Fibroblast of lung (primary cell): ENCODE measurements around the gene ADCK1. TPM values are rescaled to one million over a fixed set of nuclear protein-coding genes. Genes with fewer than 3 reads are reported as not detected.
"Not testable (repeated sequence)": the region's sequence is repeated elsewhere in the genome, so short reads cannot be mapped to it uniquely, and the experiment has no call there.

Experiments
- DNase-seq, 2 donors: peaks; one replicate each; pipeline versions ENCODE4 v3.0.0 to v3.0.0-alpha.2; 2010; ENCODE audit warnings: low read depth in 2 of 2
- H2AFZ ChIP-seq: 2 replicates; pipeline ENCODE4 v1.5.1; 2012; ENCODE audit warnings: low read length, control low read depth, inconsistent platforms
- H3K27ac ChIP-seq: 2 replicates; pipeline ENCODE4 v1.5.1; 2011; ENCODE audit warnings: low read length, control low read depth; ENCODE audit not compliant: insufficient read depth
- H3K27me3 ChIP-seq: 2 replicates; pipeline ENCODE4 v1.5.1; 2011; ENCODE audit warnings: mild to moderate bottlenecking, low read length; ENCODE audit not compliant: control insufficient read depth, insufficient read depth
- H3K36me3 ChIP-seq: 2 replicates; pipeline ENCODE4 v1.5.1; 2011; ENCODE audit warnings: low read length; ENCODE audit not compliant: control insufficient read depth, insufficient read depth
- H3K4me1 ChIP-seq: 2 replicates; pipeline ENCODE4 v1.5.1; 2011; ENCODE audit warnings: low read length; ENCODE audit not compliant: control insufficient read depth, insufficient read depth; ENCODE audit errors: extremely low read depth
- H3K4me2 ChIP-seq: 2 replicates; pipeline ENCODE4 v1.5.1; 2011; ENCODE audit warnings: low read length, control low read depth; ENCODE audit not compliant: insufficient read depth; ENCODE audit errors: extremely low read depth
- H3K4me3 ChIP-seq, 4 experiments: fragments of 200-600 bp in 1 of 4; sonication (generic) in 1 of 4; replicated peaks in 1 of 4; 2 replicates each; pipeline ENCODE4 v1.5.1; 2011 to 2016; ENCODE audit warnings: low read length in 4 of 4, low read depth in 3 of 4, mild to moderate bottlenecking in 3 of 4, control low read depth in 2 of 4, inconsistent platforms in 1 of 4, mixed read lengths in 1 of 4; ENCODE audit not compliant: insufficient read depth in 1 of 4; ENCODE audit errors: control extremely low read depth in 1 of 4
- H3K79me2 ChIP-seq: 2 replicates; pipeline ENCODE4 v1.5.1; 2012; ENCODE audit warnings: mild to moderate bottlenecking, low read length, inconsistent platforms; ENCODE audit not compliant: control insufficient read depth, insufficient read depth
- H3K9ac ChIP-seq: 2 replicates; pipeline ENCODE4 v1.5.1; 2011; ENCODE audit warnings: mild to moderate bottlenecking, low read length, control low read depth; ENCODE audit not compliant: insufficient read depth
- H3K9me3 ChIP-seq: 2 replicates; pipeline ENCODE4 v1.5.1; 2012; ENCODE audit warnings: low read depth, low read length; ENCODE audit not compliant: control insufficient read depth, insufficient read depth
- H4K20me1 ChIP-seq: 2 replicates; pipeline ENCODE4 v1.5.1; 2011; ENCODE audit warnings: low read length; ENCODE audit not compliant: control insufficient read depth, insufficient read depth; ENCODE audit errors: extremely low read depth
- EZH2 ChIP-seq: IDR thresholded peaks from 2 replicates; pipeline ENCODE4 v1.5.1; 2012; ENCODE audit warnings: low read length, control low read depth, mild to moderate bottlenecking; ENCODE audit errors: missing control alignments
- polyA plus RNA-seq, 2 donors: library from polyadenylated mRNA; depleted of rRNA in 1 of 2; stranded (reverse) in 1 of 2; unstranded in 1 of 2; fragments of >200 nt; gene quantifications; 2 replicates each; pipeline ENCODE4 v1.2.1, GENCODE V29; 2011 to 2012; ENCODE audit warnings: missing spikeins in 1 of 2
- total RNA-seq: library from RNA; depleted of rRNA; stranded (reverse); fragments of >200 nt; gene quantifications from 2 replicates; pipeline ENCODE4 v1.2.1, GENCODE V29; 2014
- TF ChIP-seq, protein P1 (sequence below), 2 donors: IDR thresholded peaks in 1 of 2; conservative IDR thresholded peaks in 1 of 2; 1 replicate in 1 of 2; 2 replicates in 1 of 2; pipeline ENCODE4 v1.5.1; 2011 to 2012; ENCODE audit warnings: low read length in 2 of 2, control low read depth in 1 of 2, inconsistent platforms in 1 of 2, low read depth in 1 of 2, mild to moderate bottlenecking in 1 of 2

Gene ADCK1
- total and polyA plus RNA-seq, 2 donors (not counting 1 experiment from before 2014, with no cell fraction given), result 4.6 to 4.8 TPM

DNA sequence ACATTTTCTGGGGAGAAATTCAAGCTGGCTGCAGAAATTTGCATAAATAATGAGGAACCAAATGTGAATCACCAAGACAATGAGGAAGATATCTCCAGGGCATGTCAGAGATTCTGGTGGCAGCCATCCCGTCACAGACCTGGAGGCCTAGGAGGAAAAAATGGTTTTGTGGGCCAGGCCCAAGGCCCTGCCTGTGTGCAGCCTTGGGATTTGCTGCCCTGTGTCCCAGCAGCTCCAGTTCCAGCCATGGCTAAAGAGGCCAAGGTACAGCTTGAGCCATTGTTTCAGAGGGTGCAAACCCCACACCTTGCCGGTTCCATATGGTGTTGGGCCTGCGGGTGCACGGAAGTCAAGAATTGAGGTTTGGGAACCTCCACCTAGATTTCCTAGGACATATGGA, 147.5 kb downstream of the ADCK1 start:
- TF ChIP-seq EZH2, result no peak
- TF ChIP-seq, protein P1, sequence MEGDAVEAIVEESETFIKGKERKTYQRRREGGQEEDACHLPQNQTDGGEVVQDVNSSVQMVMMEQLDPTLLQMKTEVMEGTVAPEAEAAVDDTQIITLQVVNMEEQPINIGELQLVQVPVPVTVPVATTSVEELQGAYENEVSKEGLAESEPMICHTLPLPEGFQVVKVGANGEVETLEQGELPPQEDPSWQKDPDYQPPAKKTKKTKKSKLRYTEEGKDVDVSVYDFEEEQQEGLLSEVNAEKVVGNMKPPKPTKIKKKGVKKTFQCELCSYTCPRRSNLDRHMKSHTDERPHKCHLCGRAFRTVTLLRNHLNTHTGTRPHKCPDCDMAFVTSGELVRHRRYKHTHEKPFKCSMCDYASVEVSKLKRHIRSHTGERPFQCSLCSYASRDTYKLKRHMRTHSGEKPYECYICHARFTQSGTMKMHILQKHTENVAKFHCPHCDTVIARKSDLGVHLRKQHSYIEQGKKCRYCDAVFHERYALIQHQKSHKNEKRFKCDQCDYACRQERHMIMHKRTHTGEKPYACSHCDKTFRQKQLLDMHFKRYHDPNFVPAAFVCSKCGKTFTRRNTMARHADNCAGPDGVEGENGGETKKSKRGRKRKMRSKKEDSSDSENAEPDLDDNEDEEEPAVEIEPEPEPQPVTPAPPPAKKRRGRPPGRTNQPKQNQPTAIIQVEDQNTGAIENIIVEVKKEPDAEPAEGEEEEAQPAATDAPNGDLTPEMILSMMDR (conservative IDR thresholded peaks at IDR 0.05 in 1 of 2, IDR thresholded peaks at IDR 0.05 in 1 of 2; ENCODE audit: low read depth in 1 of 2, low read length in 2 of 2), result no peak
- no peak overlapping the region for H3K27ac ChIP-seq
- H3K27me3 ChIP-seq, result no peaks in the 10 kb centered on the region
- H3K79me2 ChIP-seq, result no peaks in the 10 kb centered on the region
- no peak overlapping the region for H2AFZ ChIP-seq
- H3K4me3 ChIP-seq, result no peak overlapping the region
- no peaks in the 10 kb centered on the region for H4K20me1 ChIP-seq
- no peaks in the 10 kb centered on the region for H3K4me1 ChIP-seq
- no peak for DNase-seq
- no peak overlapping the region for H3K9ac ChIP-seq
- no peak overlapping the region for H3K4me2 ChIP-seq
- no peaks in the 10 kb centered on the region for H3K36me3 ChIP-seq
- H3K9me3 ChIP-seq, result no peaks in the 10 kb centered on the region

- Histone ChIP-seq H3K4me3 (no peak overlapping the region), H3K4me1 (no peaks in the 10 kb centered on the region), H3K36me3 (no peaks in the 10 kb centered on the region), H2AFZ (no peak overlapping the region), H3K9ac (no peak overlapping the region), H3K79me2 (no peaks in the 10 kb centered on the region), H3K4me2 (no peak overlapping the region), H3K27ac (no peak overlapping the region), H3K27me3 (no peaks in the 10 kb centered on the region), H4K20me1 (no peaks in the 10 kb centered on the region), H3K9me3 (no peaks in the 10 kb centered on the region)
- DNase-seq, result peak in 1 of 2 donors; percentile 66
- TF ChIP-seq, protein P1 (conservative IDR thresholded peaks at IDR 0.05 in 1 of 2, IDR thresholded peaks at IDR 0.05 in 1 of 2; ENCODE audit: low read depth in 1 of 2, low read length in 2 of 2), result no peak
- TF ChIP-seq EZH2, result no peak
These were observed 150.6 kb downstream of the ADCK1 start for GRCh38 chr14:77950371-77951063.

- no peak for TF ChIP-seq EZH2
- TF ChIP-seq, protein P1 (conservative IDR thresholded peaks at IDR 0.05 in 1 of 2, IDR thresholded peaks at IDR 0.05 in 1 of 2; ENCODE audit: low read depth in 1 of 2, low read length in 2 of 2), result no peak
- no peak for DNase-seq
- no peaks in the 10 kb centered on the region for H3K36me3 ChIP-seq
- H3K9me3 ChIP-seq, result no peaks in the 10 kb centered on the region
- H3K27me3 ChIP-seq, result no peaks in the 10 kb centered on the region
- H3K4me1 ChIP-seq, result no peaks in the 10 kb centered on the region
- H3K9ac ChIP-seq, result no peak overlapping the region
- no peak overlapping the region for H2AFZ ChIP-seq
- no peak overlapping the region for H3K4me2 ChIP-seq
- H3K4me3 ChIP-seq, result no peak overlapping the region
- no peaks in the 10 kb centered on the region for H4K20me1 ChIP-seq
- no peak overlapping the region for H3K27ac ChIP-seq
- no peaks in the 10 kb centered on the region for H3K79me2 ChIP-seq
These were observed 156.0 kb downstream of the ADCK1 start for GRCh38 chr14:77955816-77956484.

DNA sequence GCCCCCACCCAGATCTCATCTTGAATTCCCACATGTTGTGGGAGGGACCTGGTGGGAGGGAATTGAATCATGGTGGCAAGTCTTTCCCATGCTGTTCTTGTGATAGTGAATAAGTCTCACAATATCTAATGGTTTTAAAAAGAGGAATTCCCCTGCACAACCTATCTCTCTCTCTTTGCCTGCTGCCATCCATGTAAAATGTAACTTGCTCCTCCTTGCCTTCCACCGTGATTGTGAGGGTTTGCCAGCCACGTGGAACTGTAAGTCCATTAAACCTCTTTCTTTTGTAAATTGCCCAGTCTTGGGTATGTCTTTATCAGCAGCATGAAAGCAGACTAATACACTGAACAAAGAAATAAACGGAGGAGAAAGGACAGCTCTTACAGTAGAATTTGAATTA, 159.8 kb downstream of the ADCK1 start:
- H3K4me1 ChIP-seq, H3K27ac ChIP-seq, DNase-seq, H3K4me2 ChIP-seq, H3K4me3 ChIP-seq, H4K20me1 ChIP-seq, H3K36me3 ChIP-seq, H3K27me3 ChIP-seq, H2AFZ ChIP-seq, H3K9me3 ChIP-seq, H3K79me2 ChIP-seq, H3K9ac ChIP-seq: not testable (repeated sequence)
